Transverse colon (tissue), 4 donors: Measurements from ENCODE around the gene WDR87. TPM values are rescaled to one million over a fixed set of nuclear protein-coding genes. Genes with fewer than 3 reads are reported as not detected.
A peak's percentile ranks its signal among the peaks of the same experiment; 100 is the strongest.

Experiments used
- DNase-seq: peaks from one replicate; pipeline ENCODE4 v3.0.0-alpha.2; 2019
- H3K27ac ChIP-seq, 4 donors: fragments of 200-600 bp; sonication (generic); 2 replicates each; pipeline ENCODE4 v1.5.1; 2016 to 2018; ENCODE audit warnings: inconsistent platforms in 4 of 4
- H3K27me3 ChIP-seq: fragments of 200-600 bp; sonication (generic); 2 replicates; pipeline ENCODE4 v1.5.1; 2017; ENCODE audit warnings: inconsistent platforms
- H3K36me3 ChIP-seq, 4 donors: fragments of 200-600 bp; sonication (generic); 2 replicates each; pipeline ENCODE4 v1.5.1; 2017 to 2019; ENCODE audit warnings: inconsistent platforms in 4 of 4
- H3K4me1 ChIP-seq, 4 donors: fragments of 200-600 bp; sonication (generic); 2 replicates each; pipeline ENCODE4 v1.5.1; 2017 to 2020; ENCODE audit warnings: inconsistent platforms in 4 of 4
- H3K4me3 ChIP-seq, 4 donors: fragments of 200-600 bp; sonication (generic); 1 replicate in 1 of 4; 2 replicates in 3 of 4; pipeline versions ENCODE4 v1.5.1 to v1.6.1; 2017 to 2019; ENCODE audit warnings: inconsistent platforms in 4 of 4
- H3K9me3 ChIP-seq, 2 donors: fragments of 200-600 bp; sonication (generic); 2 replicates each; pipeline ENCODE4 v1.5.1; 2017 to 2019; ENCODE audit warnings: inconsistent platforms in 2 of 2
- EP300 ChIP-seq: sonication (generic); formaldehyde crosslinking; IDR thresholded peaks from one replicate; pipeline ENCODE4 v1.6.1; 2017; ENCODE audit warnings: antibody characterized with exemption, low read depth
- POLR2A ChIP-seq: fragments of 450-650 bp; IDR thresholded peaks from one replicate; pipeline ENCODE4 v1.6.1; 2016; ENCODE audit warnings: antibody characterized with exemption, mild to moderate bottlenecking, moderate library complexity
- POLR2AphosphoS5 ChIP-seq, 3 donors: sonication (generic); formaldehyde crosslinking; IDR thresholded peaks; one replicate each; pipeline ENCODE4 v1.6.1; 2016; ENCODE audit warnings: antibody characterized with exemption in 3 of 3
- WGBS, 2 donors: methylation state at CpG; one replicate each; pipeline ENCODE4 v1.1.5; 2018; ENCODE audit warnings: low coverage in 1 of 2; 5-methylcytosine and 5-hydroxymethylcytosine counted together
- in situ Hi-C, 4 donors: fragments of 200-750 bp; cut with MboI; loops; one replicate each; pipeline versions ENCODE4 v1.15.0 to v1.15.1; 2017; ENCODE audit warnings: low sequenced_read_pairs in 3 of 4, low pct_ligation_motif_present in 1 of 4, low pct_unique_long_range_greater_than_20kb in 1 of 4
- intact Hi-C: fragments of 100-400 bp; cut with DNase I; formaldehyde crosslinking; loops from one replicate; pipeline ENCODE4 v1.15.1; 2023; ENCODE audit warnings: low total_unique reads
- total RNA-seq, 4 donors: library from RNA; depleted of rRNA; stranded (reverse); fragments of >200 nt; gene quantifications; one replicate each; pipeline ENCODE4 v1.1.0, GENCODE V29; 2016
- TF ChIP-seq, protein P1 (sequence below), 5 experiments: fragments of 200-600 bp in 3 of 5; fragments of 450-650 bp in 2 of 5; sonication (generic) in 3 of 5; IDR thresholded peaks; 1 replicate in 2 of 5; 2 replicates in 3 of 5; pipeline ENCODE4 v1.5.1; 2016 to 2017; ENCODE audit warnings: antibody characterized with exemption in 5 of 5, inconsistent platforms in 3 of 5, mild to moderate bottlenecking in 2 of 5, moderate library complexity in 1 of 5

The WDR87 gene
- total RNA-seq, 4 donors from 2014 or later, result not detected

DNA sequence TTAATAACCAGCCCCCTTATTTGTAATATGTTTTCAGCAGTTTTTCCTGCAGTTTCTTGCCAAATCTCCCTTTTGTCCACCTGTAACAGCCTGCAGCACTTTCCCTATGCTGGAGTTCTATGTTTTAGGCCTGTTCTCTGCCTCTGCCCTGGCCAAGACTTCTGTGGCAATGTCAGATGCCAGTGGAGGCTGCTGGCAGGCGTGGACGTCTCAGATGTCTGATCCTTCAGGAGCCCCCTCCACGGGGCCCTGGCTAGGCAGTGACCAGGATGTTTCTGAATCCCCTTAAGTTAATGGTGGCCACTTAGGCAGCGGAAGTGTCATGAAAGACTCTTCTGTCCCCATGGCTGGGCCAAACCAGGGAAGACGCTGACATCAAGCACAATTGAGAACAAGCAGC, 41.4 kb upstream of the WDR87 start:
- peaks cover 0 to 51% (median 12%) of the 10 kb centered on the region in 4 donors for H3K4me1 ChIP-seq
- 95% methylated on average over 5 of the region's 5 CpGs; no CpG with 5 or more reads in 1 of the 2 donors for WGBS, 2 donors
- no peak for DNase-seq
- in situ Hi-C loops, result no loop called here
- no peaks in the 10 kb centered on the region for H3K27me3 ChIP-seq
- no peak overlapping the region for H3K27ac ChIP-seq
- no peak overlapping the region for H3K4me3 ChIP-seq
- TF ChIP-seq POLR2A (no peak), EP300 (no peak), POLR2AphosphoS5 (IDR thresholded peaks at IDR 0.05) (no peak)
- TF ChIP-seq, protein P1, sequence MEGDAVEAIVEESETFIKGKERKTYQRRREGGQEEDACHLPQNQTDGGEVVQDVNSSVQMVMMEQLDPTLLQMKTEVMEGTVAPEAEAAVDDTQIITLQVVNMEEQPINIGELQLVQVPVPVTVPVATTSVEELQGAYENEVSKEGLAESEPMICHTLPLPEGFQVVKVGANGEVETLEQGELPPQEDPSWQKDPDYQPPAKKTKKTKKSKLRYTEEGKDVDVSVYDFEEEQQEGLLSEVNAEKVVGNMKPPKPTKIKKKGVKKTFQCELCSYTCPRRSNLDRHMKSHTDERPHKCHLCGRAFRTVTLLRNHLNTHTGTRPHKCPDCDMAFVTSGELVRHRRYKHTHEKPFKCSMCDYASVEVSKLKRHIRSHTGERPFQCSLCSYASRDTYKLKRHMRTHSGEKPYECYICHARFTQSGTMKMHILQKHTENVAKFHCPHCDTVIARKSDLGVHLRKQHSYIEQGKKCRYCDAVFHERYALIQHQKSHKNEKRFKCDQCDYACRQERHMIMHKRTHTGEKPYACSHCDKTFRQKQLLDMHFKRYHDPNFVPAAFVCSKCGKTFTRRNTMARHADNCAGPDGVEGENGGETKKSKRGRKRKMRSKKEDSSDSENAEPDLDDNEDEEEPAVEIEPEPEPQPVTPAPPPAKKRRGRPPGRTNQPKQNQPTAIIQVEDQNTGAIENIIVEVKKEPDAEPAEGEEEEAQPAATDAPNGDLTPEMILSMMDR (IDR thresholded peaks at IDR 0.05), result no peak
- no peaks in the 10 kb centered on the region for H3K9me3 ChIP-seq
- H3K36me3 ChIP-seq, result no peaks in the 10 kb centered on the region
- intact Hi-C loops, result no loop called here

DNA sequence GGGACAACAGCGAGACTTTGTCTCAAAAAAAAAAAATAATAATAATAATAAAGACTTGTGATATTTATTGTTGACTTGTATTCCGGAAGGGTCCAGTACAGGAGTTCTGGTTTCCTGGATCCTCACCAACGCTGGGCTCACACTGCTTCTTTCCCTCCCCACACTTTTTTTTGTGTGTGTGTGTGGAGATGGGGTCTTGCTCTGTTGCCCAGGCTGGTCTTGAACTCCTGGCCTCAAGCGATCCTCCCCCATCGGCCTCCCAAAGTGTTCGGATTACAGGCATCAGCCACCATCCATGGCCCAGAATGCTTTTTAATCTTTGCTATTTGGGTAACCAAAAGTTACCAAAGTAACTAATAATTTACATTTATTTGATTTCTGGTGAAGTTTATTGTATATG, 39.7 kb upstream of the WDR87 start:
- in situ Hi-C loops (no loop called here), intact Hi-C loops (no loop called here)
- Histone ChIP-seq H3K9me3 (no peaks in the 10 kb centered on the region), H3K4me1 (peaks cover 0 to 47% (median 22%) of the 10 kb centered on the region in 4 donors), H3K4me3 (no peak overlapping the region), H3K27me3 (no peaks in the 10 kb centered on the region), H3K27ac (peak overlapping the region; percentile 79 to 91 (median 86)), H3K36me3 (no peaks in the 10 kb centered on the region)
- 84 to 93% methylated on average over 3 to 6 of the region's 6 CpGs for WGBS, 2 donors
- TF ChIP-seq POLR2A, result no peak
- TF ChIP-seq, protein P1 (IDR thresholded peaks at IDR 0.05), result no peak
- TF ChIP-seq POLR2AphosphoS5 (IDR thresholded peaks at IDR 0.05), result no peak
- TF ChIP-seq EP300, result no peak
- DNase-seq, result no peak

- H3K9me3 ChIP-seq, result no peaks in the 10 kb centered on the region
- H3K4me1 ChIP-seq, result peaks cover 0 to 67% (median 30%) of the 10 kb centered on the region in 4 donors
- H3K27ac ChIP-seq, result peak overlapping the region; percentile 83 to 91 (median 86)
- no peaks in the 10 kb centered on the region for H3K36me3 ChIP-seq
- H3K27me3 ChIP-seq, result no peaks in the 10 kb centered on the region
- intact Hi-C loops (no loop called here), in situ Hi-C loops (no loop called here)
- 64 to 72% methylated on average over 2 to 5 of the region's 5 CpGs for WGBS, 2 donors
- peak; percentile 76 for DNase-seq
- TF ChIP-seq POLR2AphosphoS5 (IDR thresholded peaks at IDR 0.05) (peak in 2 of 3 donors; percentile 35 to 69), EP300 (no peak)
- H3K4me3 ChIP-seq, result no peak overlapping the region
Measured at GRCh38 chr19:37943480-37943879, 37.1 kb upstream of the WDR87 start.

DNA sequence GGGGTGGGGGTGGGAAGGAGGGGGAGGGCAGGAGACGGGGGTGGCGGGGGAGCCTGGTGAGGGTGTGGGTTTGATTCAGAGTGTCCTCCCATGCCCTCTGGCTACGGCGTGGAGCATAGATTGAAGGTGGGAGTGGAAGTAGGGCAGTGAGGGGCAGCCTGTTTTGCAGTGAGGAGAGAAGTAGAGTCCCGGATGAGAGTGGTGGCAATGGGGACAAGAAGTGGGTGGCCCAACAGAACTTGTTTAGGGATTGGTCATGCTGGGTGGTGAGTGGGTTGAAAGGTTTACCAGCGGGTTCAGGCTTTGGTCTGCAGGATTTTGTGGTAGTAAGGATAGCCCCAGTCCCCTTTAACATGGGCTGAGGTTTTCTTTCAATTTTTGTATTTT, 36.1 kb upstream of the WDR87 start:
- Histone ChIP-seq H3K9me3 (no peaks in the 10 kb centered on the region), H3K4me1 (peaks cover 8 to 76% (median 34%) of the 10 kb centered on the region in 4 donors), H3K4me3 (no peak overlapping the region), H3K27ac (peak overlapping the region; percentile 83 to 91 (median 86)), H3K36me3 (no peaks in the 10 kb centered on the region), H3K27me3 (no peaks in the 10 kb centered on the region)
- TF ChIP-seq POLR2A, result no peak
- TF ChIP-seq, protein P1 (IDR thresholded peaks at IDR 0.05), result no peak
- TF ChIP-seq POLR2AphosphoS5 (IDR thresholded peaks at IDR 0.05), result no peak
- TF ChIP-seq EP300, result no peak
- intact Hi-C loops (no loop called here), in situ Hi-C loops (no loop called here)
- 79 to 95% methylated on average over 3 to 6 of the region's 6 CpGs for WGBS, 2 donors
- no peak for DNase-seq
